A673 (cell line): ENCODE results near the gene SESN2.

Experiments
- CTCF ChIP-seq: fragments of 300-800, 200-600 bp; sonication (generic); conservative IDR thresholded peaks from 2 replicates; pipeline ENCODE4 v1.5.1; 2017; ENCODE audit warnings: low read depth, mild to moderate bottlenecking, antibody characterized with exemption, low read length, moderate library complexity, mixed read lengths
- EZH2 ChIP-seq: fragments of 200-600 bp; sonication (generic); IDR thresholded peaks from 2 replicates; pipeline ENCODE4 v1.6.1; 2017; ENCODE audit warnings: borderline replicate concordance, low read depth, mild to moderate bottlenecking, mixed read lengths, antibody characterized with exemption, low read length; ENCODE audit not compliant: poor library complexity, severe bottlenecking

DNA sequence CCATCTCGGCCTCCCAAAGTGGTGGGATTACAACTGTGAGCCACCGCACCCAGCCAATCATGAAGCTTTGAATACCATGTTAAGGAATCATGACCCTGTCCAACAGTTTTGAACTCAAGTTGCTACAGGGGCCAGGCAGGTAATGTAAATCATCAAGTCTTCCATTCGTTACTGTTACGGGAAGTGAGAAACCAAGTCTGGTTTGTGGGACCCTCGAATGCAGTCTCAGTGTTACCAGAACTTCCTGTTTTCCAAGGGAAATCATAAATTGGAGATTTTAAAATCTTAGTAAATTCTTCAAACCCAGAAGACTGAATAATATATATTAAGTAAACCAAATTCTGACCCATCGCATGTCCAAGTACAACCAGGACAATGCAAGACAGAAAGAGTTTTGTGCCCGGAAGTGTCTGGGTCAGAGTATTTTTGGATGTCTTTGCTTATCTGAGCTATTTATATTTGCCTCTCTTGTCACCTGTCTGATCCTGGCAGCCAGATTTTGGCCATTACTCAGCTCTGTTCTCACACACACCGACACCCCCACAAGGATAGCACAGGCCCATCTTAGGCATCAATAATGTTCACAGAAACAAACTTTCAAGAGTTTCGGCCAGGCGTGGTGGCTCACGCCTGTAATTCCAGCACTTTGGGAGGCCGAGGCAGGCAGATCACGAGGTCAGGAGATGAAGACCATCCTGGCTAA is 14.6 kb upstream of the SESN2 start:
- TF ChIP-seq EZH2 (no peak), CTCF (no peak)
